Liver (tissue), 9 donors: ENCODE data around the gene PSMD14. TPM values are rescaled to one million over a fixed set of nuclear protein-coding genes. Genes with fewer than 3 reads are reported as not detected.

Source experiments
- DNase-seq: peaks from one replicate; pipeline ENCODE4 v3.0.0-alpha.2; 2017; ENCODE audit warnings: low spot score
- H3K27ac ChIP-seq, 2 donors: one replicate each; pipeline ENCODE4 v1.7.0; 2013; ENCODE audit warnings: inconsistent platforms in 2 of 2, low read length in 2 of 2, control low read depth in 1 of 2, low read depth in 1 of 2, mild to moderate bottlenecking in 1 of 2
- H3K27me3 ChIP-seq, 4 donors: one replicate each; pipeline versions ENCODE4 v1.6.1 to v1.7.0; 2013; ENCODE audit warnings: low read length in 3 of 4, inconsistent platforms in 1 of 4, mild to moderate bottlenecking in 1 of 4, moderate library complexity in 1 of 4; ENCODE audit not compliant: control insufficient read depth in 4 of 4, insufficient read depth in 4 of 4
- H3K36me3 ChIP-seq, 4 donors: one replicate each; pipeline versions ENCODE4 v1.6.1 to v1.7.0; 2013; ENCODE audit warnings: low read length in 3 of 4, mild to moderate bottlenecking in 3 of 4, low read depth in 1 of 4, moderate library complexity in 1 of 4; ENCODE audit not compliant: control insufficient read depth in 4 of 4, insufficient read depth in 3 of 4
- H3K4me1 ChIP-seq, 4 donors: one replicate each; pipeline versions ENCODE4 v1.6.1 to v1.7.0; 2013; ENCODE audit warnings: low read length in 3 of 4, mild to moderate bottlenecking in 3 of 4, moderate library complexity in 1 of 4; ENCODE audit not compliant: control insufficient read depth in 4 of 4, insufficient read depth in 4 of 4
- H3K4me3 ChIP-seq, 3 donors: one replicate each; pipeline versions ENCODE4 v1.6.1 to v1.7.0; 2013; ENCODE audit warnings: low read length in 3 of 3, control low read depth in 1 of 3, low read depth in 1 of 3, mild to moderate bottlenecking in 1 of 3
- H3K9ac ChIP-seq, 2 donors: one replicate each; pipeline ENCODE4 v1.7.0; 2013; ENCODE audit warnings: low read length in 2 of 2, mild to moderate bottlenecking in 2 of 2, moderate library complexity in 2 of 2, control low read depth in 1 of 2, low read depth in 1 of 2
- H3K9me3 ChIP-seq, 4 donors: one replicate each; pipeline versions ENCODE4 v1.6.1 to v1.7.0; 2013; ENCODE audit warnings: low read length in 3 of 4; ENCODE audit not compliant: control insufficient read depth in 4 of 4
- FOXA1 ChIP-seq: IDR thresholded peaks from 2 replicates; pipeline ENCODE4 v1.6.1; 2016; ENCODE audit warnings: antibody characterized with exemption
- FOXA2 ChIP-seq: IDR thresholded peaks from 2 replicates; pipeline ENCODE4 v1.6.1; 2016; ENCODE audit warnings: antibody characterized with exemption
- GABPA ChIP-seq, 2 donors: IDR thresholded peaks in 1 of 2; conservative IDR thresholded peaks in 1 of 2; 2 replicates each; pipeline ENCODE4 v1.6.1; 2016; ENCODE audit warnings: antibody characterized with exemption in 2 of 2, mild to moderate bottlenecking in 1 of 2, moderate library complexity in 1 of 2
- HNF4A ChIP-seq, 2 donors: conservative IDR thresholded peaks; 2 replicates each; pipeline ENCODE4 v1.6.1; 2016; ENCODE audit warnings: antibody characterized with exemption in 2 of 2, mild to moderate bottlenecking in 2 of 2
- JUND ChIP-seq, 2 donors: IDR thresholded peaks; 2 replicates each; pipeline ENCODE4 v1.6.1; 2016; ENCODE audit warnings: antibody characterized with exemption in 2 of 2
- RAD21 ChIP-seq, 2 donors: IDR thresholded peaks; 2 replicates each; pipeline ENCODE4 v1.6.1; 2016; ENCODE audit warnings: antibody characterized with exemption in 2 of 2, mild to moderate bottlenecking in 2 of 2
- RXRA ChIP-seq, 2 donors: IDR thresholded peaks; 2 replicates each; pipeline ENCODE4 v1.6.1; 2017 to 2018; ENCODE audit warnings: antibody characterized with exemption in 2 of 2, mild to moderate bottlenecking in 1 of 2
- YY1 ChIP-seq: IDR thresholded peaks from 2 replicates; pipeline ENCODE4 v1.6.1; 2016; ENCODE audit warnings: antibody characterized with exemption, mild to moderate bottlenecking
- WGBS: extraction: QIAGEN DNeasy Blood & Tissue Kit; methylation state at CpG from one replicate; pipeline ENCODE4 v1.1.7; 2013; 5-methylcytosine and 5-hydroxymethylcytosine counted together
- polyA plus RNA-seq, 2 donors: library from polyadenylated mRNA; stranded (reverse) in 1 of 2; unstranded in 1 of 2; fragments of 200-250 nt in 1 of 2; fragments of >200 nt in 1 of 2; fragmentation: Nextera tagmentation in 1 of 2; extraction: Ambion mirVana in 1 of 2; gene quantifications; one replicate each; pipeline versions ENCODE4 v1.2.1 to v1.2.3, GENCODE V29; 2013 to 2015
- total RNA-seq, 2 donors: library from RNA; depleted of rRNA; stranded (reverse); fragments of >200 nt; gene quantifications; one replicate each; pipeline ENCODE4 v1.2.3, GENCODE V29; 2014
- TF ChIP-seq, protein P1 (sequence below): IDR thresholded peaks from 2 replicates; pipeline ENCODE4 v1.6.1; 2016; ENCODE audit warnings: antibody characterized with exemption
- TF ChIP-seq, protein P2 (sequence below): IDR thresholded peaks from 2 replicates; pipeline ENCODE4 v1.6.1; 2016; ENCODE audit warnings: antibody characterized with exemption, mild to moderate bottlenecking
- TF ChIP-seq, protein P3 (sequence below): IDR thresholded peaks from 2 replicates; pipeline ENCODE4 v1.6.1; 2016; ENCODE audit warnings: antibody characterized with exemption
- TF ChIP-seq, protein P4 (sequence below): IDR thresholded peaks from 2 replicates; pipeline ENCODE4 v1.6.1; 2016; ENCODE audit warnings: antibody characterized with exemption
- donor health status: healthy.
- donor health status: healthy.
- donor health status: healthy.
- donor health status: healthy.
- donor health status: healthy.

The PSMD14 gene
- total and polyA plus RNA-seq, 4 donors: 32.0 to 37.9 (median 33.7) TPM

DNA sequence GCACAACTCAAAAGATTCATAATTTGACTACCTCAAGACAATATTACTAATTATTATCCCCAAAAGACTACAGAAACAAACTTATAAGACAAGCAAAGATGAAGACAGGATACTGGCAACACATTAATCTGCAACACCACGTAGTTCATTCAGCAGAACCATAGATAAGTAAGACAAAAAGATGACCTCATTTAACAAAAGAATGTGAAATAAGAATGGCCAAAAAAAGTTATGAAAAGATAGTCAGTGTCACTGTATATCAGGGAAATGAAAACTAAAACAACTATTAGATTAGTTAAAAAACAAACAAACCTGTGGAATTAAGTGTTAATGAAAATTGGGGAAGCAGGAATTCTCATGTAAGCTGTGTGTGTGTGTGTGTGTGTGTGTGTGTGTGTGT lies 19.4 kb downstream of the PSMD14 start:
- no peak overlapping the region for H3K27ac ChIP-seq
- peaks cover 0 to 7% (median 0%) of the 10 kb centered on the region in 4 donors for H3K36me3 ChIP-seq
- no peaks in the 10 kb centered on the region for H3K9me3 ChIP-seq
- H3K4me1 ChIP-seq: no peaks in the 10 kb centered on the region
- H3K9ac ChIP-seq: no peak overlapping the region
- no peaks in the 10 kb centered on the region for H3K27me3 ChIP-seq
- TF ChIP-seq FOXA2 (no peak), RXRA (IDR thresholded peaks at IDR 0.05) (no peak), RAD21 (IDR thresholded peaks at IDR 0.05) (no peak), HNF4A (conservative IDR thresholded peaks at IDR 0.05) (no peak), GABPA (IDR thresholded peaks at IDR 0.05 in 1 of 2, conservative IDR thresholded peaks at IDR 0.05 in 1 of 2) (no peak), JUND (IDR thresholded peaks at IDR 0.05) (no peak)
- TF ChIP-seq, protein P1, sequence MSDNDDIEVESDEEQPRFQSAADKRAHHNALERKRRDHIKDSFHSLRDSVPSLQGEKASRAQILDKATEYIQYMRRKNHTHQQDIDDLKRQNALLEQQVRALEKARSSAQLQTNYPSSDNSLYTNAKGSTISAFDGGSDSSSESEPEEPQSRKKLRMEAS: no peak
- TF ChIP-seq, protein P2, sequence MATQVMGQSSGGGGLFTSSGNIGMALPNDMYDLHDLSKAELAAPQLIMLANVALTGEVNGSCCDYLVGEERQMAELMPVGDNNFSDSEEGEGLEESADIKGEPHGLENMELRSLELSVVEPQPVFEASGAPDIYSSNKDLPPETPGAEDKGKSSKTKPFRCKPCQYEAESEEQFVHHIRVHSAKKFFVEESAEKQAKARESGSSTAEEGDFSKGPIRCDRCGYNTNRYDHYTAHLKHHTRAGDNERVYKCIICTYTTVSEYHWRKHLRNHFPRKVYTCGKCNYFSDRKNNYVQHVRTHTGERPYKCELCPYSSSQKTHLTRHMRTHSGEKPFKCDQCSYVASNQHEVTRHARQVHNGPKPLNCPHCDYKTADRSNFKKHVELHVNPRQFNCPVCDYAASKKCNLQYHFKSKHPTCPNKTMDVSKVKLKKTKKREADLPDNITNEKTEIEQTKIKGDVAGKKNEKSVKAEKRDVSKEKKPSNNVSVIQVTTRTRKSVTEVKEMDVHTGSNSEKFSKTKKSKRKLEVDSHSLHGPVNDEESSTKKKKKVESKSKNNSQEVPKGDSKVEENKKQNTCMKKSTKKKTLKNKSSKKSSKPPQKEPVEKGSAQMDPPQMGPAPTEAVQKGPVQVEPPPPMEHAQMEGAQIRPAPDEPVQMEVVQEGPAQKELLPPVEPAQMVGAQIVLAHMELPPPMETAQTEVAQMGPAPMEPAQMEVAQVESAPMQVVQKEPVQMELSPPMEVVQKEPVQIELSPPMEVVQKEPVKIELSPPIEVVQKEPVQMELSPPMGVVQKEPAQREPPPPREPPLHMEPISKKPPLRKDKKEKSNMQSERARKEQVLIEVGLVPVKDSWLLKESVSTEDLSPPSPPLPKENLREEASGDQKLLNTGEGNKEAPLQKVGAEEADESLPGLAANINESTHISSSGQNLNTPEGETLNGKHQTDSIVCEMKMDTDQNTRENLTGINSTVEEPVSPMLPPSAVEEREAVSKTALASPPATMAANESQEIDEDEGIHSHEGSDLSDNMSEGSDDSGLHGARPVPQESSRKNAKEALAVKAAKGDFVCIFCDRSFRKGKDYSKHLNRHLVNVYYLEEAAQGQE: no peak
- TF ChIP-seq, protein P3, sequence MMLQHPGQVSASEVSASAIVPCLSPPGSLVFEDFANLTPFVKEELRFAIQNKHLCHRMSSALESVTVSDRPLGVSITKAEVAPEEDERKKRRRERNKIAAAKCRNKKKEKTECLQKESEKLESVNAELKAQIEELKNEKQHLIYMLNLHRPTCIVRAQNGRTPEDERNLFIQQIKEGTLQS: no peak
- no peak overlapping the region for H3K4me3 ChIP-seq
- 83% methylated on average over 1 of the region's 1 CpG for WGBS
- no peak for DNase-seq

DNA sequence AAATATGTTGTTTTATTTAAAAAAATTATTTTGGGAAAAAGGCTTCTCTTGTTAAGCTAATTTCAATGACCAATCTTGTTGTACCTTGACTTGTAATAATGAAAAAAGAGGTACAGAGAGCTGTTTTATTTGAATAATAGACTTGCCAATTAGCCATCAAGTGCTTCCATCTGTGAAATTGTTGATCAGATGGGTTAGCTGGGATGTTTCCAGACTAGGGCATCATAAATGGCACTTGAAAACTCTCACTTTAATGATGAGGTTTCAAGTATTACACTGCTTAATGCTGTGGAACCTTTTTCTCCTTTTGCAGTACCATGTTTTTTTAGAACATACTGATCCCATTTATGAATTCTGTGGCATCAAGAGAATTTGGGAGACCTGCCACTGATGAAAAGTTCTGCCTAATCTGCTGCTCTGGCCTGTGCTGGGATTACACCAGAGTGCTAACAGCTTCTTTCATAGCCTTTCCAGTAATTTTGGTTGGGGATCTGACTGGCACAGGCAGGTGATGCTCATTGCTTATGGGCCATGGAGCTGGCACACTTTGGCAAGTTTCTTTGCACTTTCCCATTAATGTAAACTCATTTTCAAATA lies 24.2 kb downstream of the PSMD14 start:
- H3K27ac ChIP-seq: no peak overlapping the region
- no peak overlapping the region for H3K9ac ChIP-seq
- peaks cover 0 to 6% (median 2%) of the 10 kb centered on the region in 4 donors for H3K4me1 ChIP-seq
- H3K27me3 ChIP-seq: no peaks in the 10 kb centered on the region
- no peak overlapping the region for H3K4me3 ChIP-seq
- TF ChIP-seq, protein P2: no peak
- no peak for TF ChIP-seq FOXA2
- TF ChIP-seq YY1: no peak
- no peak for TF ChIP-seq JUND (IDR thresholded peaks at IDR 0.05)
- no peak for TF ChIP-seq FOXA1
- TF ChIP-seq, protein P3: no peak
- TF ChIP-seq RAD21 (IDR thresholded peaks at IDR 0.05): no peak
- TF ChIP-seq, protein P4, sequence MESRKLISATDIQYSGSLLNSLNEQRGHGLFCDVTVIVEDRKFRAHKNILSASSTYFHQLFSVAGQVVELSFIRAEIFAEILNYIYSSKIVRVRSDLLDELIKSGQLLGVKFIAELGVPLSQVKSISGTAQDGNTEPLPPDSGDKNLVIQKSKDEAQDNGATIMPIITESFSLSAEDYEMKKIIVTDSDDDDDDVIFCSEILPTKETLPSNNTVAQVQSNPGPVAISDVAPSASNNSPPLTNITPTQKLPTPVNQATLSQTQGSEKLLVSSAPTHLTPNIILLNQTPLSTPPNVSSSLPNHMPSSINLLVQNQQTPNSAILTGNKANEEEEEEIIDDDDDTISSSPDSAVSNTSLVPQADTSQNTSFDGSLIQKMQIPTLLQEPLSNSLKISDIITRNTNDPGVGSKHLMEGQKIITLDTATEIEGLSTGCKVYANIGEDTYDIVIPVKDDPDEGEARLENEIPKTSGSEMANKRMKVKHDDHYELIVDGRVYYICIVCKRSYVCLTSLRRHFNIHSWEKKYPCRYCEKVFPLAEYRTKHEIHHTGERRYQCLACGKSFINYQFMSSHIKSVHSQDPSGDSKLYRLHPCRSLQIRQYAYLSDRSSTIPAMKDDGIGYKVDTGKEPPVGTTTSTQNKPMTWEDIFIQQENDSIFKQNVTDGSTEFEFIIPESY: no peak
- no peaks in the 10 kb centered on the region for H3K36me3 ChIP-seq
- no peak for DNase-seq
- H3K9me3 ChIP-seq: no peaks in the 10 kb centered on the region
